AG08396 (cell line): ENCODE results near the gene PPP1R12C.
"Not testable (repeated sequence)": the region's sequence is repeated elsewhere in the genome, so short reads cannot be mapped to it uniquely, and the experiment has no call there.

ENCODE experiments used
- DNase-seq: peaks from one replicate; pipeline ENCODE4 v3.0.0; 2012; ENCODE audit warnings: low spot score, mixed read lengths

Gene PPP1R12C

DNA sequence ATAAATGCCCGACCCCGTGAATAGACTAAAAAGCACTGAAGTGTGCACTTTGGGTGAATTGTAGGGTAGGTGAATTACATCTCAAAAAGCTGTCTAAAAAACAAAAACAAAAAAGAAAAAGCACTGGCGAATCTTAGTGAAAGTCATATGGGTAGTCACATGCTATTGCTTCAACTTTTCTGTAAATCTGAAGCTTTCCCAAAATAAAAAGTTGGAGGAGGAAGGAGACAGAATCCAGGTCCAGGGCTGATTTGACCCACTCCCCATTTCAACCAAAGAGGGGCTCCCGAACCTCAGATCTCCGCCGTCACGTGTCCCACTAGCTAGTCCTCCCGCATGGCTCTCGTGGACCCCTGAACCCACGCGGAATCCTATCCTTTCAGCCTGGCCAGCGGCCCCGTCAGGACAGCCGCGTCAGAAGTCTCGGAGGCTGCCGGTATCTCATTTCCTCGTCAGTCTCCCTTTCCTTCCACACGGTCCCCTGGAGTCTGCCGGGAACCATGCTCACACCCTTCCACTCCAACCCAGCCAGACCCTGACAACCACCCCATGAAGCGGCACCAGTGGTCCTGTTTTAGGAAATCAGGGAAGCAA lies 6.1 kb downstream of the PPP1R12C start:
- no peak for DNase-seq

DNA sequence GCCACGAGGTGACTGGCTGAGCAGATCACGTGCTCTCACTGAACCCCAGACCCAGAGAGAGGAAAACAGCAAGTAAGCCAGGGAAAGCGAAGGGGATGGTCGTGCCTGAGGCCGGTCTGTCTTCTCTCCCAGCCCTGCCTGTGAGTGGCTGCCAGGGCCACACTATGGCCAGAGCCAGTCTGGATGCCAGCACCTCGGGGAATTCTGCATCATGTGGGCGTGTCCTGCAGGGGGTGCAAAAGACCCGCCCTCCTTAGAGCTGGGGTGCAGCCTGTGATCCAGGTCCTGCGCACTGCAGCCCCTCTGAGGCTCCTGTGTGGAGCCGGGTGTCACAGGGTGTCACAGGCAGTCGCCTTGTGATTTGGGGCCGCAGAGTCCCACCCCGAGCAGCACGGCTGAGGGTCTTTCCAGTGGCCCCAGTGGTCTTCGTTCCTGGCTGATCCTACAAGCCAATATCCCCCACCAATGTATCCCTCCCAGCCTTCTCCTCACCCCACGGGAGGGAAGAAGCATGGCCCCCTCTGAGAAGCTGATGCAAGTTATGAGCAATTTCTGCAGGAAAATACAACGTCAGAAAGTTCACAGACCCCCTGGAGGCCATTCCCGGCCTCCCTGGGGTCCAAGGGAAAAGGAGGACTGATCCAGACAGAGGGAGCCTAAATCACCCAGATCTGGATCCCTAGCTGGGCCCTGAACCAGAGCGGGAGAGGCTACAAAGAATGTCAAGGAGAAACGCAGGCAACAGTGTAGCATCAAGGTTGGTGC lies 7.7 kb downstream of the PPP1R12C start:
- DNase-seq, result no peak

DNA sequence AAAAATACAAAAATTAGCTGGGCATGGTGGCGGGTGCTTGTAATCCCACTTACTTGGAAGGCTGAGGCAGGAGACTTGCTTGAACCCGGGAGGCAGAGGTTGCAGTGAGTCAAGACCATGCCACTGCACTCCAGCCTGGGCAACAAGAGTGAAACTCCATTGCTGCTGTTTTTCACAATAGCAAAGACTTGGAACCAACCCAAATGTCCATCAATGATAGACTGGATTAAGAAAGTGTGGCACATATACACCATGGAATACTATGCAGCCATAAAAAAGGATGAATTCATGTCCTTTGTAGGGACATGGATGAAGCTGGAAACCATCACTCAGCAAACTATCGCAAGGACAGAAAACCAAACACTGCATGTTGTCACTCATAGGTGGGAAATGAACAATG lies 10.2 kb downstream of the PPP1R12C start:
- not testable (repeated sequence) for DNase-seq

DNA sequence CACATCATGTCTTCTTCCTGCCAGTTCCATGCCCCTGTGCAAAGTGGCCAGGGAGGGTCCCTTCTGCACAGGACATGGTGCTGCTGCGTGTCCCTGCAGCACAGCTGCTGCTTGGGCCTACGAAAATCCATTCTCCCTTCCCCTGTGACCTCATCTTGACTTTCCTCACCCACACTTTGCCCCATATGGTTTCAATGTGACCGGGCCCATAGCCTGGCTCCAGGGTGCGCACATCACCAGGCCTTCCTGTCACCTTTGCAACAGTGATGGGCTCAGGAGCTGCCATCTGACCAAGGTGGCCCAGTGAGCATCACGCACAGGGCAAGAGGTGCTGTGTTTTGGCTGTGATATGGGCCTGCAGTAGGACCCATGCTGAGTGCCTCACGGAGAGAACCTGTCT lies 10.8 kb downstream of the PPP1R12C start:
- no peak for DNase-seq

DNA sequence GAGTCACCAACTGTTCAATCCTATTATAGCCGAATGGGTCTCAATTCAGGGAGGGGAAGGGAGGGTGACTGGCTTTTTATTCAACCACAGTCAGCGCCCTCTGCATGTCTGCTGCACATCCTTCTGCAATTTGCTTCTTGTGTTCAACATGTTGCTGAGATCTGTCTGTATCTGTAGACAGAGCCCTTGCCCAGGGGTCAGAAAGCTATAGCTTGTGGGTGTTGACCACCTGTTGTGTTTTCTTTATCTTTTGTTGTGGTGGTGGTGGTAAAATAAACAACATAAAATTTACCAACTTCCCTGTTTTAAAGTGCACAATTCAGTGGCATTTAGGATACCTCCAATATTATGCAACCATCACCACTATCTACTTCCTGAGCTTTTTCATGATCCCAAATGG lies 12.2 kb downstream of the PPP1R12C start:
- no peak for DNase-seq

DNA sequence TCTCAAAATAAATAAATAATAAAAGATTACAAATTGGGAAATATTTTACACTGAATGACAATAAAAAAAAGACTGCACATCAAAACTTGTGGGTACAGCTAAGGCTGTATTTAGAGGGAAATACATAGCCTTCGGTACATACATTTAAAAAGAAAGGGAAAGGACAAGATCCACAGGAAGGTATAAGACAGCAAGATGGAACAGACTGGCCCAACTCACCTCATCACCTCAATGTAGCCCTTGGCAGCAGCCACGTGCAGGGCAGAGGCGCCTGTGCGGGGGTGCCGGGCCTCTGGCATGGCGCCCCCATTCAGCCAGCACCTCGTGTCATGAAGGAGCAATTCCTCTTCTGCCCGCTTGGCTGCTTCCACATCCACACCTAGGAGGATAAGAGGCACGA lies 14.2 kb downstream of the PPP1R12C start:
- no peak for DNase-seq

DNA sequence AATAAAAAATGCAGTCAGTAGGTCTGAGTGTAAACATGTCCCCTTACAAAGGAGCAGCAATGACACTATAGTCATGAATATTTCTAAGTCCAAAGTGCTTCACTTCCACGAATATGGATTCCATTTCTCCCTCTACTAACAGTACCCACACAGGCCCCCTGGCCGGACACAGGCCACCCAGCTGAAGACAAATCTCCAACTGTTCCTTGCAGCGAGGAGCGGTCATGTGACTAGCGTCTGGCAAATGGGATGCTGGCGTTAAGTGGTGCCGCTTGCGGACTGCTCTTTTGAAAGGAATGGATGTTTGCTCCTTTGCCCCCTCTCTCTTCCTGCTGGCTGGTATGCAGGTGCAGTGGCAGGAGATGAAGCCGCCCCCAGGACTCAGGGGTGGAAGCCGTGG lies 16.2 kb downstream of the PPP1R12C start:
- no peak for DNase-seq

DNA sequence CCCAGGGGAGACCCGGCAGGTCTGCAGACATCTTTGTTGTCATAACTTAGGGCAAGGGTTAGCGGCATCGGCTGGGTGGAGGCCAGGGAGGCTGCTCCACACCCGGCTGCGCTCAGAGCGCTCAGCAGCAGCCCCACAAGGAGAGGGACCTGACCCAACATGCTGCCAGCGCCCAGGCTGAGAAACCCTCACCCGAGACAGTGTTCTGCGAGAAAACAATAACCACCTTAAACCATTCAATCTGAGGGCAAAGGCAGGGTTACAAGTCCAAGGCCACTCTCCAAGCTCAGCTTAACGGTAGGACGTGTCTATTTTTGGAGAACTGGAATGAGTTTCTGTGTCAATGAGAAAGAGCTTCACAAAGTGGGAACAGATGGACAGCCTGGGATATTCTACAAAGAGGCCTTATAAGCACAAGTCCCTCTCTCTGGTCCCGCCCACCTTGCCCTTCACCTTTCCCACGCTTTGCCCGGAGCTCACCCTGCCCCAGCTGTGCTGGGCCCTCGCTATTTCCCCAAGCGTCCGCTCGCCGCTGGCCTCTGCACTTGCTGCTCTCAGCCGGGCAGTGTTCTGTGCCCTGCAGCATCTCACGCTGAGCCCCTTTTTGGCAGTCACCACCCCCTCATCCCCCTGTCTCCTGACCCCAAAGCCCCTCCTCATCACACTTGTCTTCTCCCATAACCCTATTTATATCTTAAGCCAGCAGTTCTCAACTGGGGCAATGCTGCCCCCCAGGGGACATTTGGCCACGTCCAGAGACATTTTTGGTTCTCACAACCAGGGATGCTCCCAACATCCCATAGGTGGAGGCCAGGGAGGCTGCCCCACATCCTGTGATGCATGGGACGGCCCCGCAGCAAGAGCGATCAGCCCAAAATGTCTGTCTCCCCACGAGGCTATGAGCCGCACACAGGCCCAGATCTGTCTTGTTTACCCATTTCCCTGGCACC lies 17.6 kb downstream of the PPP1R12C start:
- DNase-seq, result no peak

DNA sequence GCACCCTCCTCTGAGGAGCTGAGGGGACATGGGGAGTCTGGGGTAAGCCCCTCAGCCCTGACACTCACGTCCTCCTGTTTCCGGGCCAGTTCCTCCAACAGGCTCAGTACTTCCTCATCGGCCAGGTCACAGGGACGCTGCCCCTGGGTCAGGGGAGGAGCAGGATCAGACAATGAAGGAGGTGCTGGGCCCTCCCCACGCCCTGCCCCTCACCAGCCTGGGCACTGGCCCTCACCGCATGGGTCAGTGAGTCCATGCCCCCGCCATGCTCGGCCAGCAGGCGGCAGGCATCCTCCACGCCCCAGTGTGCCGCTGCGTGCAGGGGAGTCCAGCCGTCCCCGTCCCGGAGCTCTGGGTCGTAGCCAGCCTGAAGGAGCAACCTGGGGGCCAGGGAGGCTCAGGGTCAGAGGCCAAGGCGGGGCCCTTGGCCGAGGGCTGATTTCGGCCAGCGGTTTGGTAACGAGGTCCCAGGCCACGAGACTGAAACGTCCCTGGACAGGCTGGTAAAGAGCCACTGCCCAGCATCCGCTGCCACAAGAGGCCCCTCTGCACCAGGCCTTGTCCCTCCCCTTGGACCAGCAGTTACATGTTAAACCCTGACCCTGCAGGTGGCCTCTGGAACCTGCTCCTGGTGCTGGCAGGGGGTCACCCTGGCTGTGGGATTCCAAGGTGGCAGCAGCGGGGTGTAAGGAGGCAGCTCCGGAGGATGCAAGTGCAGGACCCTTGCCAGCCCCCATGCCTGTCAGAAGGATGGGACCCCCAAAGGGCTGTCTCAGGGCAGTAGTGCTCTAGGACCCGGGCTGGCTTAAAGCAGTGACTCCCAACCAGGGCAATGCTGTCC lies 18.5 kb downstream of the PPP1R12C start:
- peak; percentile 7 for DNase-seq

DNA sequence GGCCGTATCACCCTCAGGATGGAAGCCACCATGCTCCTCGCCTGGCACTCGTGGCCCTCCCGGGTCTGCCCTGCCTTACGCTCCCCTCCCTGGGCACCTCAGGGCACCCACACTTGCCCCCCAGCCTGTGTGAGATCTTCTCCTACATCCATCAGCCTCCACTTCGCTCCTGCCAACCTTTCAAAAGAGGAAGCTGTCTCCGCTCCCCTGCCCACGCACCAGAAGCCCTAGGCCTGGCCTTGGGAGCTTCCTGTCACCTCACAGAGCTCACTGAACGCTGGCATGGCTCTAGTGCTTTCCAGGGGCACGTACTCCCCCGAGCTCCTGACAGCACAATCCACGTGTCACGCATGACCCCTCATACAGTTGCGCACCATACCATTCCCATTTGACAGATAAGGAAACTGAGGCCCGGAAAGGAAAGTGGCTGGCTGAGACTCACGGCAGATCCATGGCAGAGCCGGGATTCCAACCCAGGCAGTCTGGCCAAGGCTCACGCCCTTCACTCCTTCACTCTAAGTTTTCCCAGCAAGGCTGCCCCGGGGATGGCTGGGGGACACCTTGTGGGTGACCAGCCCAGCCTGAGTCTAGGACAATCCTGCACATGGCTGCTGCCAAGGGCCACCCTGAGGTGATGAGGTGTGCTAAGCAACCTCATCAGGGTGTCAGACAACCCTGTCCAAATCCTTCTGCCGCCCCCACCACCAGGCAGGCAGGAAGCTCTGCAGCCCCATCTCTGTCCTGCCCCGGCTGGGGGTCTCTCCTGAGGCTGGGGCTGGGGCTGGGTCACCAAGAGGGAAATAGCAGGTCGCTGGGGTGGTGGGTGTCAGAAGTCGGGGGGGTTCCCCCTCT lies 19.3 kb downstream of the PPP1R12C start:
- peak; percentile 10 for DNase-seq

DNA sequence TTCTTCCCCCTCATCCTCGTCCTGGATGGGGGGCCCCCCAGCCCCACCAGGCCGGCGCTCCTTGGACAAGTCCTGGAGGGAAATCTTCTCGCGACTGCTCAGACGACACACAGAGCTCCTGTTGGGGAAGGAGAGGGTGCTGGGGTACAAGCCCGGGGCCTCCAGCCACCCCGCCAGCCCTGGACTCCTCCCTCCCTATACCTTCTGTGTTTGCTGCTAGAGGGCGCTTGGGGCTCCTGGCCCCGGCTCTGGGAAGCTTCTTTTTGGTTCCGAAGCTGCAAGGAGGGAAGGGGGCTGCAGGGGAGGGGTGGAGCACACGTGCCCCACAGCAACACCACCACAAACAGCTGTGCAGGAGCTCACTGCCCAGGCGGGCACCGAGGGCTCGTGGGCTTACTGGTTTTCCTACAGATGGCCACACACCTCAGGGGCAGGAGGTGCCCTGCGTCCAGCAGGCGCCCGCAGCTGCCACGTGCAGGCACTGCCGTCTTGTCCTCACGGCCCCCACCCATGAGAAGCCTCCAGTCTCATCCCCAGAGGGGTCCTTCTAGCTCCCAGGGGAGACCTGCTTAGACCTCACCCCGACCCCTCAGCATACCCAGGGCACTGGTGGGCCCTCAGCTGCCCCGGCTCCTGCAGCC lies 21.3 kb downstream of the PPP1R12C start:
- DNase-seq, result no peak

DNA sequence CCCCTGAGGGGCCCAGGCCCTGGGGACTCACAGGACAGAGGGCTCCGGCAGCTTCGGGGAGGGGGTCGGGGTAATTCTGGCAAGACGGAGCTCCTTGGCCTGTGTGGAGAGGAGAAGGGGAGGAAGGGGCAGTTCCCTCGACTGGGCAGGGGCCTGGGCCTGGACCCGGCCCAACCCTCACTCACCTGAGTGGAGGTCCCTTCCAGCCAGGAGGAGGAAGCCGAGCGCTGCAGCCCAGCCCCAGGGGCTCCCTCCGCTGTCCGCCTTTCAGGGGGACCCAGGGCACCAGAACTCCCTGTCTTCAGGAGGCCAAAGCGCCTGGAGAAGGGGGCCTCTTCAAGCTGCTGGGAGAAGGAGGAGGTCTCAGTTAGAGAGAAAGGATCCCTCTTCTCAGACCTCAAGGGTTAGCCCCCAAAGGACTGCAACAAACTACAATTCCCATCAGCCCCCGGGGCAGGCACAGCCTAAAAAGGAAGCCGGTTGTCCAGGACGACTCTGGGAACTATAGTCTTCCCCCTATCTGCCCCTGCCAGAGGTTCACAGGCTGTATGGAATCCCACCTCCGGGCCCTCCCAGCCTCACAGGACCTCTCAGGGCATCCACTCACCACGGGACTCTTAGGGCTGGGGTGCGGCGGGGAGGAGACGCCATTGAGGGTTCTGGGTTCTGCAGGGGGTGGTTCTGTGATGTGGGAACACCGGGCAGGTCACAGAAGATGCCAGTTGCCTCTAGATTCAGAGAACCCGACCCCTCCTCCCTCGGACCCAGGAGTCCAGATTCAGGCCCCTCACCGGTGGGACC lies 22.0 kb downstream of the PPP1R12C start:
- no peak for DNase-seq

DNA sequence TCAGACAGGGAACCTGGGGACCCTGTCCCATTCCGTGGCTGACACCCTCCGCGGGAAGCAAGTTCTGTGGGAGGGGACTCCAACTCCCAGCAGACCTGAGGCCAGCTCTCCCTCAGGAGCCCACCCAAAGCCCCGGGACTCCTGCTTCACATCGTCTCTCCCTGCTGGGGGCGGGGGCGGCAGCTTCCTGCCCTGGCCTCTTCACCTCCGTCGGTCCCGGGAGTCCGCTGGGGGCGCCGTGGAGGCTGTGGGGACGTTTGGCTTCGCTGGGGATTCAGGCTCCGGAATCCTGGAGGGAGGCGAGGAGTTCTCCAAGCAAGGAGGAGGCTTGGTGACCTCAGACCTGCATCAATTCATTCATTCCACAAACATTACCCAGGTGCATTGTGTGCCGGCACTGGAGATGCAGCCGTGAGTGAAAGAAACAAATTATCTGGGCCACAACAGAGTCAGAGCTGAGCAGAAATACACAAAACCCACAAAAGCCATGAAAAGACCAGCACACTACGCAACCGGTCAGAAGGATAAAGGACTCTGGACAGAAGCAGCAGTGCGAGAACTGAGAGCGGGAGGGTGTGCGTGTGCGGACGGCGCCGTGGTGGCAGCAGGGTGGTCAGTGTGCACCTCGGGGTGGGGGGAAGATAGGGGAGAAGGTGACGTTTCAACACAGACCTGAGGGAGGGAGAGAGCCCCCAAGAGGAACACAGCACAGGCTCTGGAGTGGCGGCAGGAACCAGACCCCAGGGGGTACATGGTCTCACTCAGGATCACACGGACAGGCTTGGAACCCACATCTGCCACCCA lies 22.8 kb downstream of the PPP1R12C start:
- DNase-seq, result no peak

DNA sequence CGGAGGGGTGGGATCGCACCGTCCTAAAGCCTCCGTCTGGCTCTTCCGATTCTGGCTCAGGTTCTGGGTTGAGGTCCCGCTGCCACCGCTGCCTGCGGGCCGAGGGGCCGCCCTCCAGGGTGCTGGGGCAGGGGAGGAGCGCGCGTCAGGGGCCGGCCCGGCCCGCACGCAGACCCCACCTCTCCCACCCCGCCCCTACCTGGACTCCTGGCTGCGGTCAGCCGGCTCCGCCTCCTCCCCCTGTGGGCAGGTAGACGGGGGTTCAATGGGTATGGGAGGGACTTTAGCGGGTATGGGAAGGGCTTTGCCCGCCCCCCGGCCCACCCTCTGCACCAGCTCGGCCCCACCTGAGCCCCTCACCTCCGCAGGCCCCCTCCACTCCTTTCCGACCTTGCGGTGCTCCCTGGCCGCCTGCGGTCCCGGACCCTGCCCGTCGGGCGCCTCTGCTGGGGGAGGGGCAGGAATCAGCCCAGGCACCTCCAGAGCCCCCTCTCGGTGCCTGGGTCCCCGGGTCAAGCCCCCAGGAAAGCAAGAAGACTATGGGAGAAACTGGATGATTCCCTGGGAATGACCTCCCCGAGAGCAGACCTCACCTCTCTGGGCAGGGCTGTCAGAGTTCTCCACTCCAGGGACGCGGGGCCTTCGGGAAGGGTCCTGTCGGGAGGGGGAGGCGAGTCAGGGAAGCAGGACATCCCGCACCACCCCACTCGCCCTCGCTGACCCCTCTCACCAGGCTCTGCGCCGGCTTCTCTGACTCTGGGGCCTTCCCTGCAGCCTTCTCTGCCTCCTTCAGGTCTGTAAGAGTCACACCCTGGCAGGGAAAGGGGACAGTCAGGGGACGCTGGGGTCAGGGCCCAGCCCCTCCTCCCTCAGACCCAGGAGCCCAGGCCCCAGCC lies 24.8 kb downstream of the PPP1R12C start:
- DNase-seq, result no peak

DNA sequence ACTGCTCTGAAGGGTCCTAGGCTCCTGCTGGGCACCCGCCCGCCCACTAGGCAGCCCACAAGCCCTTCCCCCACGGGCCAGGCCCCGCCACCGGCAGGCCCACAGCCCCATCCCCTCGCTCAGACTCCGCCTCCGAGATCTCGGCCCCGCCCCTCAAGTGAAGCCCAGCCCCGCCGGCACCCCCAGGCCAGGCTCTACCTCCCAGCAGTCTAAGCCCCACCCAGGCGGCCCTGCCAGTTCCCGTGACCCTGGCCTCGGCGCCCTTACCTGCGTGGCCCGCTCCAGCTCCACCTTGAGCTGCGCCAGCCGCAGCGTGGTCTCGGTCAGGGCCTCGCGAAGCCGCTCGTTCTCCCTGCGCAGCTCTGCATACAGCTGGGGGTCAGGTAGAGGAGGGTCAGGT lies 25.5 kb downstream of the PPP1R12C start:
- no peak for DNase-seq

DNA sequence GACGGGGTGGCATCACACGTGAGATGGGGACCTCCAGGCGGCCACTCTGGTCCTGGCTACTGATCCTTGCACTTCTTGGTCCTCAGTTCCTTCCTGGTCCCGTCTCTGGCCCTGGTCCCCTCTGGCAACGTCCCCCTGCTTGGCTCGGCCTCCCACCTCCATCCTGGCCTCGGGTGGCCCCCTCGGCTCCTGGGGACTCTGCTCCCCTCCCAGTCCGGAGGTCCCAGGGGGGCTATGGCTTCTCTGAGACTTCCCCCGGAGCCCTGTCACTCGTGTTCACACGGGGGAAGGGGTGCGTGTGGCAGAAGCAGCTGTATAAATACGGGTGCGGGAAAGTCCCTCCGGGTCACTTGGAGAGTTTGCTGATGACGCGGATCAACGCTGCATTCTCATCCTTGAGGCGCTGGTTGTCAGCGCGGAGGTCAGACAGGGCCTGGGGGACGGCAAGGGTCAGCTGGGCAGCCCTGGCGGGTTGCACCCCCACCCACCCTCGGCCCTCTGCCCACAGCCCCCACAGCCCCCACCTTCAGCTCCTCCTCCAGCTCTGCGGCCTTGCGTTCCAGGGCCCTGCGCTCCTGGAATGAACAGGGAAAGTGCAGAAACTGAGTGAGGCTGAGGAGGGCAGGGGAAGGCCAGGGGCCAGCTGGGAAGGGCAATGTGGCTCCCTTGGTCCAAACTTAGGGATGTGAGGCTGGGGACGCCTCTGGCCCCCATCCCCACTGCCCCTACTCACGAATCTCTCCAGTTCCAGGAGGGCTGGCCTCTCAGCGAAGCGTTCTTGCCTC lies 26.1 kb downstream of the PPP1R12C start:
- DNase-seq, result no peak

DNA sequence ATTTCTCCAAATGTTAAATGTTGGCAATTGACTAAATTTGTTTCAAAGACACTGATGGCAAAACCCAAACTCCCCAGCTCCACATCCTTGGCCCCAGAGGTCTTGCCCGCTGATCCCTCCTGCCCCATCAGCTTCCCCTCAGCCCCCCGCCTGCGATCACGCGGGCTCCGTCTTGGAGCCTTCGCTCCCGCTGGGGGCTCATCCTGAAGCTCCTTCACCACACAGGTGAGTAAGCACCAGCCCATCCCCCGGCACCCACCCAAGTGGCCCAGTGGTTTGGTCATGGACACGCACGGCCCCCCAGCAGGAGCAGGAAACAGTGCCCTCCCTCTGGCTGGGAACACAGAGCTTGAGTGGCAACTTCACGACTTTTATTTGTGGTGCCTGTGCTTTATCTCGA lies 26.9 kb downstream of the PPP1R12C start:
- DNase-seq, result no peak
